Neural cell (in vitro differentiated cells): ENCODE data around the gene PCSK9. TPM values are rescaled to one million over a fixed set of nuclear protein-coding genes. Genes with fewer than 3 reads are reported as not detected.
"Not testable (repeated sequence)": the region's sequence is repeated elsewhere in the genome, so short reads cannot be mapped to it uniquely, and the experiment has no call there.

Source experiments
- H2AFZ ChIP-seq: fragments of 200-600, 300-800 bp; sonication (generic), shearing (Covaris generic); 2 replicates; pipeline ENCODE4 v1.6.0; 2014; ENCODE audit warnings: low read depth, mild to moderate bottlenecking, antibody characterized with exemption, low read length, moderate library complexity
- H3F3A ChIP-seq: fragments of 200-600 bp; shearing (Covaris generic); 2 replicates; pipeline ENCODE4 v1.6.1; 2016; ENCODE audit warnings: mild to moderate bottlenecking, moderate library complexity, mixed read lengths, antibody characterized with exemption, low read length; ENCODE audit not compliant: insufficient read depth, poor library complexity, severe bottlenecking
- H3K27ac ChIP-seq: fragments of 200-600, 300-800 bp; sonication (generic), shearing (Covaris generic); 2 replicates; pipeline ENCODE4 v1.5.1; 2014; ENCODE audit warnings: mild to moderate bottlenecking, low read length, moderate library complexity
- H3K27me3 ChIP-seq: fragments of 300-800, 200-600 bp; sonication (generic), shearing (Covaris generic); 2 replicates; pipeline ENCODE4 v1.6.0; 2014; ENCODE audit warnings: mild to moderate bottlenecking, low read depth, low read length, moderate library complexity; ENCODE audit not compliant: insufficient read depth
- H3K36me3 ChIP-seq: fragments of 300-800, 200-600 bp; sonication (generic), shearing (Covaris generic); 2 replicates; pipeline ENCODE4 v1.5.1; 2014; ENCODE audit warnings: mild to moderate bottlenecking, antibody characterized with exemption, low read length, moderate library complexity; ENCODE audit not compliant: insufficient read depth
- H3K4me2 ChIP-seq: fragments of 300-800, 200-600 bp; sonication (generic), shearing (Covaris generic); 2 replicates; pipeline ENCODE4 v1.6.0; 2014; ENCODE audit warnings: mild to moderate bottlenecking, low read length
- H3K4me3 ChIP-seq: fragments of 300-800, 200-600 bp; sonication (generic), shearing (Covaris generic); 2 replicates; pipeline ENCODE4 v1.5.1; 2014; ENCODE audit warnings: mild to moderate bottlenecking, low read length, moderate library complexity
- H3K79me2 ChIP-seq: fragments of 200-600 bp; shearing (Covaris generic); replicated peaks from 2 replicates; pipeline ENCODE4 v1.6.0; 2014; ENCODE audit warnings: mild to moderate bottlenecking, low read length, moderate library complexity; ENCODE audit not compliant: insufficient read depth
- H3K9ac ChIP-seq: fragments of 300-800, 200-600 bp; sonication (generic), shearing (Covaris generic); 2 replicates; pipeline ENCODE4 v1.6.1; 2016; ENCODE audit warnings: mild to moderate bottlenecking, low read length, mixed read lengths
- H3K9me2 ChIP-seq: fragments of 200-600 bp; shearing (Covaris generic); 2 replicates; pipeline ENCODE4 v1.6.1; 2016; ENCODE audit warnings: mild to moderate bottlenecking, low read length, mixed read lengths; ENCODE audit not compliant: insufficient read depth
- H3K9me3 ChIP-seq: fragments of 200-600, 300-800 bp; sonication (generic), shearing (Covaris generic); 2 replicates; pipeline ENCODE4 v1.6.1; 2016; ENCODE audit warnings: mild to moderate bottlenecking, mixed run types, low read length, moderate library complexity, mixed read lengths
- H4K20me1 ChIP-seq: fragments of 200-600 bp; shearing (Covaris generic); 2 replicates; pipeline ENCODE4 v1.6.1; 2016; ENCODE audit warnings: mild to moderate bottlenecking, mixed run types; ENCODE audit not compliant: insufficient read depth
- EP300 ChIP-seq: fragments of 450-650 bp; conservative IDR thresholded peaks from 2 replicates; pipeline ENCODE4 v1.6.1; 2014; ENCODE audit warnings: antibody characterized with exemption, mild to moderate bottlenecking, moderate library complexity; ENCODE audit not compliant: poor library complexity, severe bottlenecking
- EZH2 ChIP-seq: fragments of 200-600, 300-800 bp; shearing (Covaris generic), sonication (generic); IDR thresholded peaks from 2 replicates; pipeline ENCODE4 v1.6.1; 2014; ENCODE audit warnings: antibody characterized with exemption, low read length, borderline replicate concordance, mild to moderate bottlenecking; ENCODE audit not compliant: insufficient read depth, poor library complexity, severe bottlenecking
- MXI1 ChIP-seq: fragments of 450-650 bp; conservative IDR thresholded peaks from 2 replicates; pipeline ENCODE4 v1.6.1; 2014; ENCODE audit warnings: antibody characterized with exemption, mild to moderate bottlenecking; ENCODE audit not compliant: poor library complexity, severe bottlenecking
- POLR2AphosphoS5 ChIP-seq: IDR thresholded peaks from 2 replicates; pipeline ENCODE4 v1.6.1; 2012
- RAD21 ChIP-seq: fragments of 450-650 bp; conservative IDR thresholded peaks from 2 replicates; pipeline ENCODE4 v1.6.1; 2014; ENCODE audit warnings: antibody characterized with exemption, mild to moderate bottlenecking, moderate library complexity
- SMC3 ChIP-seq: fragments of 450-650 bp; conservative IDR thresholded peaks from 2 replicates; pipeline ENCODE4 v1.6.1; 2014; ENCODE audit warnings: antibody characterized with exemption, mild to moderate bottlenecking, moderate library complexity; ENCODE audit not compliant: poor library complexity
- TAF1 ChIP-seq: IDR thresholded peaks from 2 replicates; pipeline ENCODE4 v1.6.1; 2012; ENCODE audit warnings: low read depth
- polyA plus RNA-seq: library from polyadenylated mRNA; depleted of rRNA; stranded (reverse); fragments of >200 nt; gene quantifications from 2 replicates; pipeline ENCODE4 v1.2.3, GENCODE V29; 2014
- TF ChIP-seq, protein P1 (sequence below): IDR thresholded peaks from 2 replicates; pipeline ENCODE4 v1.6.1; 2012; ENCODE audit warnings: borderline replicate concordance
- TF ChIP-seq, protein P2 (sequence below): fragments of 450-650 bp; IDR thresholded peaks from 2 replicates; pipeline ENCODE4 v1.5.1; 2014; ENCODE audit warnings: antibody characterized with exemption, mild to moderate bottlenecking, moderate library complexity; ENCODE audit not compliant: poor library complexity, severe bottlenecking

The PCSK9 gene
- polyA plus RNA-seq, 1 donor from 2014 or later, result not detected

DNA sequence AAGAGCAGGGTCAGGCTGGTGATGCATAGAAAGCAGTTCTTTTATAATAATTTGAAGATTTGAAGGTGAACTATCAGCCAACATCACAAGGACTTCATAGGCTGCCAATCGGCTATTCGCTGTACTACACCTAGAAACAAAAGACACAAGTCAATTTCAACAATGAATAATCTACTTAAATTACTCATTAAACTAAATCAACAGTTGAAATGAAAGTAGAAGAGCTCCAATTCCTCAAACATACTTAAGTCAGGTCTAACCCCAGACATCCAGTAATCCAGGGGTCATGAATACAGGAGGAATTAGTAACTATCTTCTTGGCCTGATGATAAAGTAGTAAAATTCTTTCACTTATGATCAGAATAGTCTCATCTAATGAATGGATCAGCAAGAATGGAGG is 64.5 kb downstream of the PCSK9 start:
- H3K36me3 ChIP-seq, result peaks cover 8% of the 10 kb centered on the region
- no peak overlapping the region for H2AFZ ChIP-seq
- no peak overlapping the region for H3K4me2 ChIP-seq
- no peaks in the 10 kb centered on the region for H4K20me1 ChIP-seq
- no peaks in the 10 kb centered on the region for H3K9me3 ChIP-seq
- H3K79me2 ChIP-seq, result no peaks in the 10 kb centered on the region
- no peak overlapping the region for H3K4me3 ChIP-seq
- no peaks in the 10 kb centered on the region for H3K9me2 ChIP-seq
- TF ChIP-seq MXI1 (no peak), TAF1 (no peak), RAD21 (no peak), POLR2AphosphoS5 (no peak), EZH2 (no peak), EP300 (no peak), SMC3 (no peak)
- TF ChIP-seq, protein P1, sequence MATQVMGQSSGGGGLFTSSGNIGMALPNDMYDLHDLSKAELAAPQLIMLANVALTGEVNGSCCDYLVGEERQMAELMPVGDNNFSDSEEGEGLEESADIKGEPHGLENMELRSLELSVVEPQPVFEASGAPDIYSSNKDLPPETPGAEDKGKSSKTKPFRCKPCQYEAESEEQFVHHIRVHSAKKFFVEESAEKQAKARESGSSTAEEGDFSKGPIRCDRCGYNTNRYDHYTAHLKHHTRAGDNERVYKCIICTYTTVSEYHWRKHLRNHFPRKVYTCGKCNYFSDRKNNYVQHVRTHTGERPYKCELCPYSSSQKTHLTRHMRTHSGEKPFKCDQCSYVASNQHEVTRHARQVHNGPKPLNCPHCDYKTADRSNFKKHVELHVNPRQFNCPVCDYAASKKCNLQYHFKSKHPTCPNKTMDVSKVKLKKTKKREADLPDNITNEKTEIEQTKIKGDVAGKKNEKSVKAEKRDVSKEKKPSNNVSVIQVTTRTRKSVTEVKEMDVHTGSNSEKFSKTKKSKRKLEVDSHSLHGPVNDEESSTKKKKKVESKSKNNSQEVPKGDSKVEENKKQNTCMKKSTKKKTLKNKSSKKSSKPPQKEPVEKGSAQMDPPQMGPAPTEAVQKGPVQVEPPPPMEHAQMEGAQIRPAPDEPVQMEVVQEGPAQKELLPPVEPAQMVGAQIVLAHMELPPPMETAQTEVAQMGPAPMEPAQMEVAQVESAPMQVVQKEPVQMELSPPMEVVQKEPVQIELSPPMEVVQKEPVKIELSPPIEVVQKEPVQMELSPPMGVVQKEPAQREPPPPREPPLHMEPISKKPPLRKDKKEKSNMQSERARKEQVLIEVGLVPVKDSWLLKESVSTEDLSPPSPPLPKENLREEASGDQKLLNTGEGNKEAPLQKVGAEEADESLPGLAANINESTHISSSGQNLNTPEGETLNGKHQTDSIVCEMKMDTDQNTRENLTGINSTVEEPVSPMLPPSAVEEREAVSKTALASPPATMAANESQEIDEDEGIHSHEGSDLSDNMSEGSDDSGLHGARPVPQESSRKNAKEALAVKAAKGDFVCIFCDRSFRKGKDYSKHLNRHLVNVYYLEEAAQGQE, result no peak
- TF ChIP-seq, protein P2, sequence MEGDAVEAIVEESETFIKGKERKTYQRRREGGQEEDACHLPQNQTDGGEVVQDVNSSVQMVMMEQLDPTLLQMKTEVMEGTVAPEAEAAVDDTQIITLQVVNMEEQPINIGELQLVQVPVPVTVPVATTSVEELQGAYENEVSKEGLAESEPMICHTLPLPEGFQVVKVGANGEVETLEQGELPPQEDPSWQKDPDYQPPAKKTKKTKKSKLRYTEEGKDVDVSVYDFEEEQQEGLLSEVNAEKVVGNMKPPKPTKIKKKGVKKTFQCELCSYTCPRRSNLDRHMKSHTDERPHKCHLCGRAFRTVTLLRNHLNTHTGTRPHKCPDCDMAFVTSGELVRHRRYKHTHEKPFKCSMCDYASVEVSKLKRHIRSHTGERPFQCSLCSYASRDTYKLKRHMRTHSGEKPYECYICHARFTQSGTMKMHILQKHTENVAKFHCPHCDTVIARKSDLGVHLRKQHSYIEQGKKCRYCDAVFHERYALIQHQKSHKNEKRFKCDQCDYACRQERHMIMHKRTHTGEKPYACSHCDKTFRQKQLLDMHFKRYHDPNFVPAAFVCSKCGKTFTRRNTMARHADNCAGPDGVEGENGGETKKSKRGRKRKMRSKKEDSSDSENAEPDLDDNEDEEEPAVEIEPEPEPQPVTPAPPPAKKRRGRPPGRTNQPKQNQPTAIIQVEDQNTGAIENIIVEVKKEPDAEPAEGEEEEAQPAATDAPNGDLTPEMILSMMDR, result no peak
- H3F3A ChIP-seq, result no peaks in the 10 kb centered on the region
- no peak overlapping the region for H3K27ac ChIP-seq
- H3K27me3 ChIP-seq, result no peaks in the 10 kb centered on the region
- no peak overlapping the region for H3K9ac ChIP-seq

DNA sequence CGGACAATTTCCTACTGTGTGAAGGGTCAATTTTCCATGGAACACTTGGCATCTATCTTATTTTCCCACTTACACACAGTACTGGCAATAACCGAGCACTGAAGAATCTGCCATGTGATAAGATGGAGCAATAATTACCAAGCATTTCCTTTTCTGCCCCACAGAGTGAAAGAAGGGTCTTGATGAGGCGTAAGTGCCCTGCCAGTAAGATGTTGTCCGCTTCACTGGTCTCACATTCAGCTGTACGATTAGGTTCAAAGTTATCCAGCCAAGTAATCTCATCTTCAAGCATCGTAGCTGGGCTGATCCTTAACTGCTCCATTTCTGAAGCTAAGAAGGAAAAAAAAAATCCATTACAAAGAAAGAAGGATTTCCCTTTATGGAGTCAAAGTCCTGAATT is 67.8 kb downstream of the PCSK9 start:
- Histone ChIP-seq H3K27me3 (no peaks in the 10 kb centered on the region), H3K4me3 (no peak overlapping the region), H3K9me2 (no peaks in the 10 kb centered on the region), H3K36me3 (peaks cover 13% of the 10 kb centered on the region), H3K79me2 (no peaks in the 10 kb centered on the region), H3K4me2 (no peak overlapping the region), H3K9ac (no peak overlapping the region), H4K20me1 (no peaks in the 10 kb centered on the region), H3F3A (no peaks in the 10 kb centered on the region), H3K9me3 (no peaks in the 10 kb centered on the region), H3K27ac (no peak overlapping the region), H2AFZ (no peak overlapping the region)
- TF ChIP-seq EP300 (no peak), RAD21 (no peak), EZH2 (no peak), POLR2AphosphoS5 (no peak), SMC3 (no peak), TAF1 (no peak), MXI1 (no peak)
- TF ChIP-seq, protein P1, result no peak
- TF ChIP-seq, protein P2, result no peak

DNA sequence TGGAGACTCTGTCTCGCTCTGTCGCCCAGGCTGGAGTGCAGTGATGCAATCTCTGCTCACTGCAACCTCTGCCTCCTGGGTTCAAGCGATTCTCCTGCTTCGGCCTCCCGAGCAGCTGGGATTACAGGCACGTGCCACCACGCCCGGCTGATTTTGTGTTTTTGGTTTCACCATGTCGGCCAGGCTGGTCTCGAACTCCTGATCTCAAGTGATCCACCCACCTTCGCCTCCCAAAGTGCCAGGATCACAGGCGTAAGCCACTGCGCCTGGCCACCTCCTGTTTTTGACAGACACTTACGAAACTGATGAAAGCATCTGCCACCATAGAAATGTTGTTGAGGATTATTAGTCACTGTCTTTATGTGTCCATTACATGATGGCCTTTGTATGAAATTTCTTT is 69.7 kb downstream of the PCSK9 start:
- H3K9me2 ChIP-seq, H3K79me2 ChIP-seq, H3K9me3 ChIP-seq, H3F3A ChIP-seq, H3K4me3 ChIP-seq, H3K27ac ChIP-seq, H2AFZ ChIP-seq, H3K9ac ChIP-seq, H4K20me1 ChIP-seq, H3K4me2 ChIP-seq, H3K27me3 ChIP-seq: not testable (repeated sequence)
- peaks cover 13% of the 10 kb centered on the region for H3K36me3 ChIP-seq
